ENCODE results near the gene CCDC183. TPM values are rescaled to one million over a fixed set of nuclear protein-coding genes. Genes with fewer than 3 reads are reported as not detected.
A peak's percentile ranks its signal among the peaks of the same experiment; 100 is the strongest.

Gene CCDC183
- total RNA-seq, 2 donors from 2014 or later, result 3.3 to 14.5 TPM

DNA sequence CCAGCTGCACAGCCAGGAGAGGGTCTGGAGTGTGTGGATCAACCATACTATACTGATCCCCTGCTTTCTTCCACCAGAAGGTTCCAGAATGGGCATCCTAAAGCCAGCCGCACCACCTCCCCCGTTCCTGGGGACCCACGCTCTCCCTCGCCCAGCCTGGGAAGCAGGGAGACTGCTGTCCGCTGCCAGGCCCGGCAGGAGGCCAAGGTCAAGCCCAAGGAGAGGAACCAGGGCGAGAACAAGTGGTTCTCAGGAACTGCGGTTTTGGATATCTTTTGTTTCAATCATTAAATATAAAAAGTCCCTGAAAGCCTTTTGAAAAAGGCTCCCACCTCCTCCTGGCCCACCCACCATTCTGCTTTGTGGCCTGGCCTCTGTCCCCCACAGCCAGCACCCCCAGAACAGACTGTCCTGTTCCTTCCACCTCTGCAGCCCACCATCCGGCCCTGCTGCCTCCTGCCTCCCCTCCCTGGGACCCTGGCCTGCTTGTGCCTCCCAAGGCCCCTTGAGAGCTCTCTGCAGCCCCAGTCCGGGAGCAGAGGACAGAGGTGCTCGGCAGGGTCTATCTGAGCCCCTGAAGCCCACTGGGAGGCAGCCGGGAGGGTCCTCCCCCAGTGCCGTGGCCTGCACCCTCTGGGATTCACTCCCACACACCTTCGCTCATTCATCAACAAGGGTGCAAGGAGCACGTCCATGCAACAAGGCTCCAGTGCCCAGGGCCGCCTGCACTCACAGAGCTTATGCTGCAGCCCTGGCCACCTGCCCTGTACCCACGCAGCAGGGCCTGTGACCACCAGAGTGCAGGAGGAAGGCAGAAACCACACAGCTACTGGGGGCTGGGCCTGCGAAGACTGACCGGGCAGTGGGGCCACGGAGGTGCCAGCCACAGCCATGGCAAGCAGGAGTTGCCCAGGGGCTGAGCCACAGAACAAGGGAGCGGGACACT, 47.2 kb upstream of the CCDC183 start:
- DNase-seq, result peak; percentile 33 to 74 (median 54)
- 52 to 75% methylated on average over 7 to 21 of the region's 21 CpGs for WGBS, 2 donors
- Histone ChIP-seq H3K36me3 (replicated peaks in 1 of 2; ENCODE audit: insufficient read depth in 1 of 2, low read depth in 2 of 2) (no peaks in the 10 kb centered on the region), H3K9me3 (no peaks in the 10 kb centered on the region), H3K27ac (no peak overlapping the region), H3K27me3 (no peaks in the 10 kb centered on the region), H3K4me3 (no peak overlapping the region), H3K4me1 (peaks cover 13% of the 10 kb centered on the region)
- ATAC-seq, result peak; percentile 36
- TF ChIP-seq POLR2A (IDR thresholded peaks at IDR 0.05), result no peak
- TF ChIP-seq, protein P1, sequence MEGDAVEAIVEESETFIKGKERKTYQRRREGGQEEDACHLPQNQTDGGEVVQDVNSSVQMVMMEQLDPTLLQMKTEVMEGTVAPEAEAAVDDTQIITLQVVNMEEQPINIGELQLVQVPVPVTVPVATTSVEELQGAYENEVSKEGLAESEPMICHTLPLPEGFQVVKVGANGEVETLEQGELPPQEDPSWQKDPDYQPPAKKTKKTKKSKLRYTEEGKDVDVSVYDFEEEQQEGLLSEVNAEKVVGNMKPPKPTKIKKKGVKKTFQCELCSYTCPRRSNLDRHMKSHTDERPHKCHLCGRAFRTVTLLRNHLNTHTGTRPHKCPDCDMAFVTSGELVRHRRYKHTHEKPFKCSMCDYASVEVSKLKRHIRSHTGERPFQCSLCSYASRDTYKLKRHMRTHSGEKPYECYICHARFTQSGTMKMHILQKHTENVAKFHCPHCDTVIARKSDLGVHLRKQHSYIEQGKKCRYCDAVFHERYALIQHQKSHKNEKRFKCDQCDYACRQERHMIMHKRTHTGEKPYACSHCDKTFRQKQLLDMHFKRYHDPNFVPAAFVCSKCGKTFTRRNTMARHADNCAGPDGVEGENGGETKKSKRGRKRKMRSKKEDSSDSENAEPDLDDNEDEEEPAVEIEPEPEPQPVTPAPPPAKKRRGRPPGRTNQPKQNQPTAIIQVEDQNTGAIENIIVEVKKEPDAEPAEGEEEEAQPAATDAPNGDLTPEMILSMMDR (IDR thresholded peaks at IDR 0.05), result no peak
- intact Hi-C loops (cut with DNase I), result no loop called here

DNA sequence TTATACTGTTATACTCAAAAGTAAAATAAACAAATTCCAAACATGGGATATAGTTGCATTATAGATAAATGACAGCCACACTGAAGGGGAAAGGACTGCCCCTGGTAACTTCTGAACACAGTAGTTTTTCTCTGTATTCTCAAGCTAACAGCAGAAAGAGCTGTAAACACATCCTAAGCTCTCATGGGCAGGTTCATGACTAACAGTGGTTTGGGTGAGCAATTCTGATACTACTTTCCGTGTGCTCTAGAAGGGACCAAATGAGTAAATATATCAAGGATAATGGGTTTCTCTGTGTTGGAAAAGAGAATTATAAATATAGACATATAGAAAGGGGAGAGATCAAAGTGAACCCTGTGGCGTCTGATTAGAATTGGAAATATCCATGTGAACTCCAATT, 45.6 kb upstream of the CCDC183 start:
- H3K4me1 ChIP-seq, result peaks cover 13% of the 10 kb centered on the region
- H3K27me3 ChIP-seq, result no peaks in the 10 kb centered on the region
- no peak for DNase-seq
- H3K36me3 ChIP-seq (replicated peaks in 1 of 2; ENCODE audit: insufficient read depth in 1 of 2, low read depth in 2 of 2), result no peaks in the 10 kb centered on the region
- no peak overlapping the region for H3K4me3 ChIP-seq
- intact Hi-C loops (cut with DNase I), result no loop called here
- TF ChIP-seq POLR2A (IDR thresholded peaks at IDR 0.05), result no peak
- TF ChIP-seq, protein P1 (IDR thresholded peaks at IDR 0.05), result no peak
- H3K9me3 ChIP-seq, result no peaks in the 10 kb centered on the region
- 80 to 81% methylated on average over 2 of the region's 2 CpGs for WGBS, 2 donors
- no peak overlapping the region for H3K27ac ChIP-seq
- no peak for ATAC-seq

DNA sequence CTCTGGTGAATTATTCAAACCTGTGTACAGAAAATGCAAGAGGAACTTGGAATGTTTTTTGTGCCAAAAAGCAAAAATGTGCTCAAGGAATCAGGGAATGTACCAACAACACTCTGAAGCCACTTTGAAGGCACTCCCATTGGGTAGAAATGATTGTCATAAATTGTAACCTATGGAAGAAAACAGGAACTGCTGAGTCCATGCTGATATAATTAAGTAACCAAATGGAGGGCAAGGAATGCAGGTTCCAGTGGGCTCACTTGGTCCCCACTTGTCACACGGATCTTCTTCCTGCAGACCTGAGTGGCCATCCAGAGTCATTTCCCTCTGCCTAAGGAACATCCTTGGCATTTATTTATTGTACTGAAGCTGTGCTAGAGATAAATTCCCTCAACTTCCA, 44.9 kb upstream of the CCDC183 start:
- intact Hi-C loops (cut with DNase I), result no loop called here
- ATAC-seq (no peak), DNase-seq (no peak)
- Histone ChIP-seq H3K27ac (no peak overlapping the region), H3K4me1 (peaks cover 13% of the 10 kb centered on the region), H3K27me3 (no peaks in the 10 kb centered on the region), H3K36me3 (replicated peaks in 1 of 2; ENCODE audit: insufficient read depth in 1 of 2, low read depth in 2 of 2) (no peaks in the 10 kb centered on the region), H3K9me3 (peaks cover 0 to 4% (median 0%) of the 10 kb centered on the region in 3 donors), H3K4me3 (no peak overlapping the region)
- WGBS, 2 donors, result 85 to 93% methylated on average over 1 of the region's 1 CpG
- TF ChIP-seq, protein P1 (IDR thresholded peaks at IDR 0.05), result no peak
- no peak for TF ChIP-seq POLR2A (IDR thresholded peaks at IDR 0.05)

DNA sequence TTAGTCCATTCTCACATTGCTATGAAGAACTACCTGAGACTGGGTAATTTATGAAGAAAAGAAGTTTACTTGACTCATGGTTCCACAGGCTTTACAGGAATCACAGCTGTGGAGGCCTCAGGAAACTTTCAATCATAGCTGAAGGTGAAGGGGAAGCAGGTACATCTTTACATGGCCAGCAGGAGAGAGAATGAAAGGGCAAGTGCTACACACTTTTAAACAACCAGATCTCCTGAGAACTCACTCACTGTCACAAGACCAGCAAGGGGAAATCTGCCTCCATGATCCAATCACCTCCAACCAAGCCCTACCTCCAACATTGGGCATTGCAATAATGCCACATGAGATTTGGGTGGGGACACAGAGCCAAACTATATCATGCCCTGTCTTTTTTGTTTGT, 44.3 kb upstream of the CCDC183 start:
- intact Hi-C loops (cut with DNase I), result no loop called here
- DNase-seq (no peak), ATAC-seq (no peak)
- Histone ChIP-seq H3K36me3 (replicated peaks in 1 of 2; ENCODE audit: insufficient read depth in 1 of 2, low read depth in 2 of 2) (no peaks in the 10 kb centered on the region), H3K4me1 (peaks cover 13% of the 10 kb centered on the region), H3K9me3 (peaks cover 0 to 6% (median 0%) of the 10 kb centered on the region in 3 donors), H3K27ac (no peak overlapping the region), H3K4me3 (no peak overlapping the region), H3K27me3 (no peaks in the 10 kb centered on the region)
- TF ChIP-seq, protein P1 (IDR thresholded peaks at IDR 0.05), result no peak
- no peak for TF ChIP-seq POLR2A (IDR thresholded peaks at IDR 0.05)

Measured in body of pancreas (tissue), 4 donors.